Prostate gland (tissue), 2 donors: Measurements from ENCODE around the gene IMPA2. TPM values are rescaled to one million over a fixed set of nuclear protein-coding genes. Genes with fewer than 3 reads are reported as not detected.
"Not testable (repeated sequence)": the region's sequence is repeated elsewhere in the genome, so short reads cannot be mapped to it uniquely, and the experiment has no call there.

Experiments used
- DNase-seq: peaks from one replicate; pipeline ENCODE4 v3.0.0-alpha.2; 2019; ENCODE audit warnings: low spot score
- H3K27ac ChIP-seq, 2 donors: fragments of 200-600 bp; sonication (generic); 2 replicates each; pipeline ENCODE4 v1.5.1; 2017 to 2019
- H3K27me3 ChIP-seq: fragments of 200-600 bp; sonication (generic); replicated peaks from 2 replicates; pipeline ENCODE4 v1.5.1; 2019; ENCODE audit not compliant: insufficient read depth
- H3K36me3 ChIP-seq, 2 donors: fragments of 200-600 bp; sonication (generic); 1 replicate in 1 of 2; 2 replicates in 1 of 2; pipeline versions ENCODE4 v1.5.1 to v1.8.1; 2017 to 2019
- H3K4me1 ChIP-seq: fragments of 200-600 bp; sonication (generic); replicated peaks from 2 replicates; pipeline ENCODE4 v1.5.1; 2019
- H3K4me3 ChIP-seq, 2 donors: fragments of 200-600 bp; sonication (generic); 2 replicates each; pipeline ENCODE4 v1.5.1; 2017 to 2019
- H3K9me3 ChIP-seq: fragments of 200-600 bp; sonication (generic); 2 replicates; pipeline ENCODE4 v1.5.1; 2017
- CTCF ChIP-seq, 4 experiments: fragments of 200-600 bp in 2 of 4; fragments of 450-650 bp in 2 of 4; sonication (generic) in 2 of 4; IDR thresholded peaks; 1 replicate in 3 of 4; 2 replicates in 1 of 4; pipeline ENCODE4 v1.5.1; 2016 to 2019; ENCODE audit warnings: antibody characterized with exemption in 4 of 4, mild to moderate bottlenecking in 2 of 4, moderate library complexity in 2 of 4
- POLR2A ChIP-seq: fragments of 450-650 bp; IDR thresholded peaks from one replicate; pipeline ENCODE4 v1.6.1; 2016; ENCODE audit warnings: antibody characterized with exemption, mild to moderate bottlenecking
- POLR2AphosphoS5 ChIP-seq: sonication (generic); formaldehyde crosslinking; IDR thresholded peaks from one replicate; pipeline ENCODE4 v1.6.1; 2017; ENCODE audit warnings: antibody characterized with exemption
- WGBS: methylation state at CpG from one replicate; pipeline ENCODE4 v1.1.5; 2018; 5-methylcytosine and 5-hydroxymethylcytosine counted together
- intact Hi-C: fragments of 100-400 bp; cut with DNase I; formaldehyde crosslinking; loops from one replicate; pipeline ENCODE4 v1.14.2; 2022
- total RNA-seq, 2 donors: library from RNA; depleted of rRNA; stranded (reverse); fragments of >200 nt; gene quantifications; one replicate each; pipeline ENCODE4 v1.1.0, GENCODE V29; 2016

IMPA2 gene
- total RNA-seq, 2 donors from 2014 or later: 16.6 to 17.9 TPM

- no peaks in the 10 kb centered on the region for H3K27me3 ChIP-seq
- H3K4me1 ChIP-seq: no peaks in the 10 kb centered on the region
- no peak overlapping the region for H3K4me3 ChIP-seq
- TF ChIP-seq POLR2A (no peak), CTCF (IDR thresholded peaks at IDR 0.05) (no peak), POLR2AphosphoS5 (no peak)
- H3K9me3 ChIP-seq: no peaks in the 10 kb centered on the region
- no peaks in the 10 kb centered on the region for H3K36me3 ChIP-seq
- DNase-seq: no peak
- WGBS: 97% methylated on average over 17 of the region's 26 CpGs
- no peak overlapping the region for H3K27ac ChIP-seq
- intact Hi-C loops: no loop called here
Observed at GRCh38 chr18:12067671-12068070, 86.4 kb downstream of the IMPA2 start.

GRCh38 chr18:12068316-12068949 lies 87.1 kb downstream of the IMPA2 start:
- not testable (repeated sequence) for DNase-seq, H3K27ac ChIP-seq

GRCh38 chr18:12068950-12069320 lies 87.6 kb downstream of the IMPA2 start:
- Histone ChIP-seq H3K27ac (no peak overlapping the region), H3K27me3 (no peaks in the 10 kb centered on the region), H3K4me1 (no peaks in the 10 kb centered on the region), H3K9me3 (no peaks in the 10 kb centered on the region), H3K4me3 (no peak overlapping the region), H3K36me3 (no peaks in the 10 kb centered on the region)
- WGBS: 66% methylated on average over 3 of the region's 3 CpGs
- TF ChIP-seq POLR2AphosphoS5 (no peak), POLR2A (no peak)
- intact Hi-C loops: no loop called here
- no peak for DNase-seq

More at GRCh38 chr18:12068316-12068949, 87.1 kb downstream of the IMPA2 start:
- H3K36me3 ChIP-seq, intact Hi-C loops, H3K4me1 ChIP-seq, H3K4me3 ChIP-seq, H3K27me3 ChIP-seq, H3K9me3 ChIP-seq: not testable (repeated sequence)
- WGBS: 79% methylated on average over 44 of the region's 44 CpGs

GRCh38 chr18:12071066-12071465 lies 89.8 kb downstream of the IMPA2 start:
- H3K9me3 ChIP-seq, H3K4me1 ChIP-seq, H3K27ac ChIP-seq, intact Hi-C loops, DNase-seq, H3K27me3 ChIP-seq, H3K4me3 ChIP-seq, H3K36me3 ChIP-seq: not testable (repeated sequence)
- 39% methylated on average over 1 of the region's 1 CpG for WGBS

GRCh38 chr18:12072996-12073395 lies 91.7 kb downstream of the IMPA2 start:
- TF ChIP-seq POLR2A (no peak), CTCF (IDR thresholded peaks at IDR 0.05) (no peak), POLR2AphosphoS5 (no peak)
- no peaks in the 10 kb centered on the region for H3K9me3 ChIP-seq
- WGBS: 26% methylated on average over 1 of the region's 1 CpG
- no peak overlapping the region for H3K27ac ChIP-seq
- H3K4me1 ChIP-seq: no peaks in the 10 kb centered on the region
- H3K27me3 ChIP-seq: no peaks in the 10 kb centered on the region
- intact Hi-C loops: no loop called here
- no peak for DNase-seq
- H3K4me3 ChIP-seq: no peak overlapping the region
- H3K36me3 ChIP-seq: no peaks in the 10 kb centered on the region

GRCh38 chr18:12074736-12075135 lies 93.4 kb downstream of the IMPA2 start:
- Histone ChIP-seq H3K27me3 (no peaks in the 10 kb centered on the region), H3K27ac (no peak overlapping the region), H3K36me3 (no peaks in the 10 kb centered on the region), H3K4me3 (no peak overlapping the region), H3K4me1 (no peaks in the 10 kb centered on the region), H3K9me3 (no peaks in the 10 kb centered on the region)
- 86% methylated on average over 3 of the region's 3 CpGs for WGBS
- DNase-seq: no peak
- intact Hi-C loops: no loop called here
- no peak for TF ChIP-seq POLR2AphosphoS5
- TF ChIP-seq POLR2A: no peak
- TF ChIP-seq CTCF (IDR thresholded peaks at IDR 0.05): no peak
